ENCODE measurements around the gene DCLK2.

Gene DCLK2

GRCh38 chr4:150039274-150040127 is 38.7 kb upstream of the DCLK2 start:
- POLR2A ChIA-PET = no interaction called here
- no peak for DNase-seq (ENCODE audit: extremely low spot score)
- no peak for TF ChIP-seq CTCF (IDR thresholded peaks at IDR 0.05; ENCODE audit: control extremely low read depth, extremely low read depth, low read depth, missing control alignments)
- CTCF ChIA-PET = interaction anchor here (0.7 kb wide), 1 partner anchor 10 kb away, joined by 3 read pairs; no protein-coding TSS in a partner anchor

GRCh38 chr4:150044517-150044916 is 33.7 kb upstream of the DCLK2 start:
- DNase-seq (ENCODE audit: extremely low spot score) = no peak
- POLR2A ChIA-PET = no interaction called here
- CTCF ChIA-PET = no interaction called here
- no peak for TF ChIP-seq CTCF (IDR thresholded peaks at IDR 0.05; ENCODE audit: control extremely low read depth, extremely low read depth, low read depth, missing control alignments)

GRCh38 chr4:150045410-150045809 is 32.8 kb upstream of the DCLK2 start:
- ChIA-PET CTCF (no interaction called here), POLR2A (no interaction called here)
- TF ChIP-seq CTCF (IDR thresholded peaks at IDR 0.05; ENCODE audit: control extremely low read depth, extremely low read depth, low read depth, missing control alignments) = no peak
- no peak for DNase-seq (ENCODE audit: extremely low spot score)

- POLR2A ChIA-PET = no interaction called here
Measured at GRCh38 chr4:150046728-150047217, 31.5 kb upstream of the DCLK2 start.

GRCh38 chr4:150047546-150047945 is 30.7 kb upstream of the DCLK2 start:
- no peak for DNase-seq (ENCODE audit: extremely low spot score)
- TF ChIP-seq CTCF (IDR thresholded peaks at IDR 0.05; ENCODE audit: control extremely low read depth, extremely low read depth, low read depth, missing control alignments) = no peak
- ChIA-PET CTCF (no interaction called here), POLR2A (no interaction called here)

More at GRCh38 chr4:150046728-150047217, 31.5 kb upstream of the DCLK2 start:
- no peak for DNase-seq (ENCODE audit: extremely low spot score)
- CTCF ChIA-PET = interaction anchor here (1.1 kb wide), 1 partner anchor 10 kb away, joined by 4 read pairs; no protein-coding TSS in a partner anchor
- no peak for TF ChIP-seq CTCF (IDR thresholded peaks at IDR 0.05; ENCODE audit: control extremely low read depth, extremely low read depth, low read depth, missing control alignments)

- CTCF ChIA-PET = interaction anchor here (1.2 kb wide), 1 partner anchor 10 kb away, joined by 3 read pairs; no protein-coding TSS in a partner anchor
- no peak for DNase-seq (ENCODE audit: extremely low spot score)
- no peak for TF ChIP-seq CTCF (IDR thresholded peaks at IDR 0.05; ENCODE audit: control extremely low read depth, extremely low read depth, low read depth, missing control alignments)
- POLR2A ChIA-PET = no interaction called here
Measured at GRCh38 chr4:150049682-150050081, 28.6 kb upstream of the DCLK2 start.

Data from GM10248 (cell line).